ENCODE data around the gene STUB1.

STUB1 gene

DNA sequence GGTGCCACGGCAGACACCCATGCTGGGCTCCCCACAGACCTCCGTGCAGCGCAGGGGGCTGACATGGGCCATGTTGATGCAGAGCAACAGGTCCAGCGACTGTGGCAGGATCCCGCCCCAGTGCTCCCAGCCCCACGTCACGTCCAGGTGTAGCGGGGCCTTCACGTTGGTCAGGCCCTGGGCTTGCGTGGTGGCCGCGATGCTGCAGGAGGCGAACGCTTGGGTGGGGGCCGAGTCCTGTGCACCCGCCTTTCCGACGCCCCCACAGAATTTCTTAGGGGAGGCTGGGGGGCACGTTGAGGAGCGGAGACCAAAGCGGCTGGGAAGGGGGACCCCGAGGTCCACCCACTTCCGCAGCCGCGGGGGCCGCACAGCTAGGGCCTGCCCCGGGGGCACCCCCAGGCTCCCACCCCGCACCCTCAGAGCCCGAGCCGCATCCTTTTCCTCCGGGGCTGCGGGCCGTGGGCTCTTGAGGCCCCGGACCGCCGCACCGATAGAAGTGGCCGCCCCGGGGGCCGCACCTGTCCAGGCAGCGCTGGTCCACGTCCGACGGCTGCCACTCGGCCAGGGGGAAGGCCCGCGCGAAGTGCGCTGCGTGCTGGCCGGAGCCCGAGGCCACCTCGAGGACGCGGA, 44.5 kb upstream of the STUB1 start:
- TF ChIP-seq CREB1 (IDR thresholded peaks at IDR 0.05; ENCODE audit: low read depth) (no peak), EGR1 (IDR thresholded peaks at IDR 0.05) (no peak), CEBPB (IDR thresholded peaks at IDR 0.05) (no peak), TAF1 (IDR thresholded peaks at IDR 0.05; ENCODE audit: low read depth) (no peak), TEAD4 (IDR thresholded peaks at IDR 0.05) (no peak), FOXM1 (IDR thresholded peaks at IDR 0.05; ENCODE audit: borderline replicate concordance, low read depth) (no peak), ZBTB7A (IDR thresholded peaks at IDR 0.05; ENCODE audit: low read depth) (0 out of 2 replicates have a peak, but pooled peaks have one; percentile 13), RAD21 (IDR thresholded peaks at IDR 0.05; ENCODE audit: low read depth) (no peak)
- TF ChIP-seq, protein P1, sequence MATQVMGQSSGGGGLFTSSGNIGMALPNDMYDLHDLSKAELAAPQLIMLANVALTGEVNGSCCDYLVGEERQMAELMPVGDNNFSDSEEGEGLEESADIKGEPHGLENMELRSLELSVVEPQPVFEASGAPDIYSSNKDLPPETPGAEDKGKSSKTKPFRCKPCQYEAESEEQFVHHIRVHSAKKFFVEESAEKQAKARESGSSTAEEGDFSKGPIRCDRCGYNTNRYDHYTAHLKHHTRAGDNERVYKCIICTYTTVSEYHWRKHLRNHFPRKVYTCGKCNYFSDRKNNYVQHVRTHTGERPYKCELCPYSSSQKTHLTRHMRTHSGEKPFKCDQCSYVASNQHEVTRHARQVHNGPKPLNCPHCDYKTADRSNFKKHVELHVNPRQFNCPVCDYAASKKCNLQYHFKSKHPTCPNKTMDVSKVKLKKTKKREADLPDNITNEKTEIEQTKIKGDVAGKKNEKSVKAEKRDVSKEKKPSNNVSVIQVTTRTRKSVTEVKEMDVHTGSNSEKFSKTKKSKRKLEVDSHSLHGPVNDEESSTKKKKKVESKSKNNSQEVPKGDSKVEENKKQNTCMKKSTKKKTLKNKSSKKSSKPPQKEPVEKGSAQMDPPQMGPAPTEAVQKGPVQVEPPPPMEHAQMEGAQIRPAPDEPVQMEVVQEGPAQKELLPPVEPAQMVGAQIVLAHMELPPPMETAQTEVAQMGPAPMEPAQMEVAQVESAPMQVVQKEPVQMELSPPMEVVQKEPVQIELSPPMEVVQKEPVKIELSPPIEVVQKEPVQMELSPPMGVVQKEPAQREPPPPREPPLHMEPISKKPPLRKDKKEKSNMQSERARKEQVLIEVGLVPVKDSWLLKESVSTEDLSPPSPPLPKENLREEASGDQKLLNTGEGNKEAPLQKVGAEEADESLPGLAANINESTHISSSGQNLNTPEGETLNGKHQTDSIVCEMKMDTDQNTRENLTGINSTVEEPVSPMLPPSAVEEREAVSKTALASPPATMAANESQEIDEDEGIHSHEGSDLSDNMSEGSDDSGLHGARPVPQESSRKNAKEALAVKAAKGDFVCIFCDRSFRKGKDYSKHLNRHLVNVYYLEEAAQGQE (IDR thresholded peaks at IDR 0.05; ENCODE audit: low read depth) = no peak

DNA sequence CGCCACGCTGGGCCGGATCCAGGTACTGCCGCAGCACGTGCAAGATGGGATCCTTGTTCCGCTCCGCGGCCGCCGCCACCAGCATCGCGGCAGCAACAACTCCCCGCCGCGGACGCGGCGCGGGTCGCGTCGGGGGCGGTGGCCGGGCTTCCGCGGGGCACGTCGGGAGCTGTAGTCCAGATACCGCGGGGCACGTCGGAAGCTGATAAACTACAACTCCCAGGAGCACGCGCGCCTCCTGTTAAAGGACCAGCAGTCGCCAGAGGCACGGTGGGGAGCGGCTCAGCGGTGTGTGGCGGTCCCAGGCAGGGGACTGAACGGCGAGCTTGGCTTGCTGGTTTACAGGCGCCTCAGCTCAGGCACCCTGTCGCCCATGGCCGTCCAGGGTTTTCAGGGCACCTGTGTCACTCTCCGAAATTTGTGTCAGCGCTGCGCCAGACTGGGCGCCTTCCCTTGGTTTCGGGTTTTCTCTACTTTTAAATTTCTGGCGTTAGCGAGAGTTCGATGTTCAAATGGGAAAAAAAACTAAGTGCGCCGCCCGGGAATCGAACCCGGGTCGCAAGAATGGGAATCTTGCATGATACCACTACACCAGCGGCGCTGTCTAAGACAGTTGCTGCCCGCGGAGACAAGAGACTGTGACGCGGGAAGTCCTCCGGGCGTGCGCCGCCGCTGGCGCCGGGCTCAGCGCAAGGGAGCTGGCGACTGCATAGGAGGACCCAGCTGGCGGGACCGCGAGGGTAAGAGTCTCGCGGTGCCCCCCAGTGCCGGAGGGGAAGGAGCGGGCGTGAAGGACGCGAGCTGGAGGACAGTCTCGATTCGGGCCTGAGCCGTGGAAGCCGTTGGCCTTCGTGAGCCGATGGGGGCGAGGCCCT, 43.8 kb upstream of the STUB1 start, which contains the start of gene METTL26:
Gene METTL26, minus strand, starts transcription at position 100 of the 875 bp plus-strand sequence. Its CDS starts 15 bp downstream, at position 85.
- TF ChIP-seq RAD21 (IDR thresholded peaks at IDR 0.05; ENCODE audit: low read depth) (0 out of 2 replicates have a peak, but pooled peaks have one; percentile 10), EGR1 (IDR thresholded peaks at IDR 0.05) (peak; percentile 36; the same call in 1 of the 2 replicates), TCF12 (IDR thresholded peaks at IDR 0.05; ENCODE audit: low read depth) (no peak; the same call in none of the 2 replicates), CEBPB (IDR thresholded peaks at IDR 0.05) (0 out of 2 replicates have a peak, but pooled peaks have one; percentile 10), TEAD4 (IDR thresholded peaks at IDR 0.05) (peak; percentile 94), CREB1 (IDR thresholded peaks at IDR 0.05; ENCODE audit: low read depth) (peak; percentile 39; the same call in 1 of the 2 replicates), EP300 (IDR thresholded peaks at IDR 0.05; ENCODE audit: borderline replicate concordance) (no peak), FOXM1 (IDR thresholded peaks at IDR 0.05; ENCODE audit: borderline replicate concordance, low read depth) (no peak), TAF1 (IDR thresholded peaks at IDR 0.05; ENCODE audit: low read depth) (peak; percentile 13; the same call in 1 of the 2 replicates), YY1 (IDR thresholded peaks at IDR 0.05; ENCODE audit: low read depth) (peak; percentile 57; the same call in 1 of the 2 replicates), ZBTB7A (IDR thresholded peaks at IDR 0.05; ENCODE audit: low read depth) (0 out of 2 replicates have a peak, but pooled peaks have one; percentile 10), NFIC (IDR thresholded peaks at IDR 0.05) (no peak)
- TF ChIP-seq, protein P2, sequence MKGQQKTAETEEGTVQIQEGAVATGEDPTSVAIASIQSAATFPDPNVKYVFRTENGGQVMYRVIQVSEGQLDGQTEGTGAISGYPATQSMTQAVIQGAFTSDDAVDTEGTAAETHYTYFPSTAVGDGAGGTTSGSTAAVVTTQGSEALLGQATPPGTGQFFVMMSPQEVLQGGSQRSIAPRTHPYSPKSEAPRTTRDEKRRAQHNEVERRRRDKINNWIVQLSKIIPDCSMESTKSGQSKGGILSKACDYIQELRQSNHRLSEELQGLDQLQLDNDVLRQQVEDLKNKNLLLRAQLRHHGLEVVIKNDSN (IDR thresholded peaks at IDR 0.05) = peak; percentile 55
- TF ChIP-seq, protein P1 (IDR thresholded peaks at IDR 0.05; ENCODE audit: low read depth) = no peak
- TF ChIP-seq, protein P3, sequence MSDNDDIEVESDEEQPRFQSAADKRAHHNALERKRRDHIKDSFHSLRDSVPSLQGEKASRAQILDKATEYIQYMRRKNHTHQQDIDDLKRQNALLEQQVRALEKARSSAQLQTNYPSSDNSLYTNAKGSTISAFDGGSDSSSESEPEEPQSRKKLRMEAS (IDR thresholded peaks at IDR 0.05) = peak; percentile 95

DNA sequence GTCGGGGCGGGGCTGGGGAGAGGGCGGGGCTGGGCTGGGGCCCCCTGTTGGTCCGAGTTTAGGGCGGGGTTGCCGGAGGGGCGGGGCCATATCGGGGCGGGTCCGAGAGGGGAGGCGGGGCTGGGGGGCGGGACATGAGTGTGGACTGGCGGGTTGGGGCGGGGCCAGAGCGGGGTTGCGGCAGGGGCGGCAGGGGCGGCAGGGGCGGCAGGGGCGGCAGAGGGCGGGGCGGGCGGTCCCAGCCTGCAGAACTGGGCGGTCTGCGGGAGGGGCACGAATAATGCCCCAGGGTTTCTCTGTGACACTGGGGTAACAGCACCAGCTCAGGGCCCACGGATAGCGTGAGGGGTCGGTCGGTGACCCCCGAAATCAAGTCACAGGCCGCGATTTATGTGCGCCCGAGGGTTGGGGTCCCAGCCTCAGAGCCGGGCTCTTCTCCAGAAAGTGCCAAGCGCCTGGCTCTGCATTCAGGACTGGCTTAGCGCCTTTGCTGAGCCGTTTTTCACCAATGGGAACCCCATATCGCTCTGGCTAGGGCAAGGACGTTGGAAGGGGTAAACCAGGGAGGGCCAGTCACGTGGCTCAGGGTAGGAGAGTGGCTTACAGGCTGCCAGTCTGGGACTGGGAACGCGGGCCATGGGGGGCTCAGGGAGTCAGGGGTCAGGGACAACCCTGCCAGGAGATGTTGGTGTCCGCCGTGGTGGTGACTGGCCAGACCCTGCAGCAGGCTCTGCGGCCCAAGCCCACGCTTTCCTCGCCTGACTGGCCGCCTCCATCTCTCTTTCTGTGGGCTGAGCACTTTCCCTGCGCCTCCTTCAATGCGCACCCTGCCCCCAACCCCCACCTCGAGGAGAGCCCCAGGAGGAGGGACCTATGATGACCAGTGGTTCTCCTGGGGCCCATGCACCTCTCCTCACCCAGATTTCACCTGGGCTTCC, 42.9 kb upstream of the STUB1 start:
- TF ChIP-seq NFIC (IDR thresholded peaks at IDR 0.05) (no peak), ZBTB7A (IDR thresholded peaks at IDR 0.05; ENCODE audit: low read depth) (peak; percentile 76; the same call in 1 of the 2 replicates)
- TF ChIP-seq, protein P2 (IDR thresholded peaks at IDR 0.05) = peak; percentile 91

DNA sequence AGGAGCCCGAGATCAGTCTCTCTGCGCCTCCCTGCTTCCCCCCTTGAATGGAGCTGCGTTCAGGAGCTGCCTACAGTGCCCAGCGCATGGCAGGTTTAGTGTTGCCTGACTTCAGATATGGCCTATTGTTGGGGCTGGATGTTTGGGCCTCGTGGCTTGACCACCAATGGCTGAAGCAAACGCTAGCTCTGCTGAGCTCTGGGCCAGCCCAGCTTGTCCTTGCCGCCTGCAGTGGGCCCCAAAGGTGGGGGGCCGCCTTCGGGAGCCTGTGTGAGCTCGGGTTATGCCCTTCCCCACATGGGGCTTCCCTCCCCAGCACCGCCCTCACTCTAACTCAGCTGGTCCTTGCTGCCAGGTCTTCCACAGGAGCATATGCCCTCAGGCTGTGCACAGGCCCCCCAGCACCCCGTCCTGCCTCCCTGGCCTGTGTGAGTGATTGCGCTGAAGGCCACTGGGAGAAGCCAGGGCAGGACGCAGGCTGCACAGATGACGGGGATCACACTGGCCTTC, 42.1 kb upstream of the STUB1 start:
- TF ChIP-seq YY1 (IDR thresholded peaks at IDR 0.05; ENCODE audit: low read depth) (no peak), FOXM1 (IDR thresholded peaks at IDR 0.05; ENCODE audit: borderline replicate concordance, low read depth) (no peak), NFIC (IDR thresholded peaks at IDR 0.05) (no peak), TAF1 (IDR thresholded peaks at IDR 0.05; ENCODE audit: low read depth) (no peak), TEAD4 (IDR thresholded peaks at IDR 0.05) (no peak)
- TF ChIP-seq, protein P2 (IDR thresholded peaks at IDR 0.05) = no peak

All from Ishikawa (cell line).